A549 (cell line): ENCODE results near the gene IER2. TPM values are rescaled to one million over a fixed set of nuclear protein-coding genes. Genes with fewer than 3 reads are reported as not detected.
"Not testable (repeated sequence)": the region's sequence is repeated elsewhere in the genome, so short reads cannot be mapped to it uniquely, and the experiment has no call there.

Experiments
- ATAC-seq, 2 experiments: fragments of 200-7000 bp in 1 of 2; fragments of >200 bp in 1 of 2; cut with Nextera tagmentation in 1 of 2; cut with Tn5 transposase in 1 of 2; 3 replicates each; pipeline versions ENCODE4 v1.8.0 to v1.9.1; 2018 to 2020; ENCODE audit warnings: mild to moderate bottlenecking in 1 of 2, moderate library complexity in 1 of 2
- CTCF ChIA-PET: fragments of 300-600 bp; sonication (Branson Sonifier 250); formaldehyde crosslinking; extraction: SDS; loops from one replicate; lab custom pipeline; 2021; ENCODE audit warnings: antibody characterized with exemption, inconsistent platforms; lab: Yijun Ruan, JAX
- POLR2A ChIA-PET: fragments of 350-600 bp; formaldehyde crosslinking; extraction: SDS; loops from one replicate; lab custom pipeline; 2021; ENCODE audit warnings: antibody characterized with exemption, inconsistent platforms; lab: Yijun Ruan, JAX
- DNase-seq, 2 experiments: peaks; one replicate each; pipeline versions ENCODE4 v3.0.0 to v3.0.0-alpha.2; 2011 to 2016; ENCODE audit warnings: low read depth in 1 of 2, low spot score in 1 of 2
- FAIRE-seq: peaks from 2 replicates; lab custom pipeline; 2011; peaks lifted over from hg19 to GRCh38; lab: Jason Lieb, UNC
- H3K27ac ChIP-seq, 2 experiments: fragments of >200 bp; sonication (Bioruptor Twin); formaldehyde crosslinking; 3 replicates each; pipeline ENCODE4 v1.5.1; 2016 to 2017
- H3K4me1 ChIP-seq: fragments of >200 bp; sonication (Bioruptor Twin); formaldehyde crosslinking; 3 replicates; pipeline ENCODE4 v1.6.1; 2016
- H3K4me2 ChIP-seq: fragments of >200 bp; sonication (Bioruptor Twin); formaldehyde crosslinking; 3 replicates; pipeline ENCODE4 v1.6.1; 2016
- H3K4me3 ChIP-seq: fragments of >200 bp; sonication (Bioruptor Twin); formaldehyde crosslinking; 3 replicates; pipeline ENCODE4 v1.5.1; 2016
- H3K9me3 ChIP-seq: fragments of >200 bp; sonication (Bioruptor Twin); formaldehyde crosslinking; 3 replicates; pipeline ENCODE4 v1.6.1; 2016
- BCL3 ChIP-seq: fragments of >200 bp; sonication (Bioruptor Twin); formaldehyde crosslinking; IDR thresholded peaks from 3 replicates; pipeline ENCODE4 v1.6.1; 2016
- CHD2 ChIP-seq: fragments of 150-350 bp; IDR thresholded peaks from 2 replicates; pipeline ENCODE4 v1.6.1; 2014; ENCODE audit warnings: low read length; ENCODE audit not compliant: partially characterized antibody
- HDAC2 ChIP-seq: fragments of 200-600 bp; sonication (generic); IDR thresholded peaks from 2 replicates; pipeline ENCODE4 v1.6.1; 2016
- HES2 ChIP-seq: fragments of >200 bp; sonication (Bioruptor Twin); formaldehyde crosslinking; IDR thresholded peaks from 2 replicates; pipeline ENCODE4 v1.6.1; 2016
- HMGXB4 ChIP-seq: fragments of 250-450 bp; sonication (Bioruptor Pico); IDR thresholded peaks from 2 replicates; pipeline ENCODE4 v1.5.0; 2021; ENCODE audit warnings: mild to moderate bottlenecking, moderate library complexity, borderline replicate concordance
- MYC ChIP-seq: IDR thresholded peaks from 2 replicates; pipeline ENCODE4 v1.6.1; 2012; ENCODE audit warnings: mild to moderate bottlenecking, inconsistent platforms, low read length, improper control_type of control experiment, borderline replicate concordance
- NFE2L2 ChIP-seq: fragments of 150-350 bp; conservative IDR thresholded peaks from 2 replicates; pipeline ENCODE4 v1.6.1; 2014; ENCODE audit warnings: low read length
- NR3C1 ChIP-seq: fragments of >200 bp; sonication (Bioruptor Twin); formaldehyde crosslinking; IDR thresholded peaks from 3 replicates; pipeline ENCODE4 v1.6.1; 2017
- PBX3 ChIP-seq: IDR thresholded peaks from 2 replicates; pipeline ENCODE4 v1.6.1; 2012
- POLR2A ChIP-seq: IDR thresholded peaks from 2 replicates; pipeline ENCODE4 v1.6.1; 2012; ENCODE audit warnings: mild to moderate bottlenecking, low read length
- RAD21 ChIP-seq, 2 experiments: fragments of >200 bp in 1 of 2; sonication (Bioruptor Twin) in 1 of 2; formaldehyde crosslinking in 1 of 2; IDR thresholded peaks in 1 of 2; conservative IDR thresholded peaks in 1 of 2; 2 replicates in 1 of 2; 3 replicates in 1 of 2; pipeline ENCODE4 v1.6.1; 2012 to 2018; ENCODE audit warnings: inconsistent platforms in 1 of 2
- USF2 ChIP-seq: fragments of 450-650 bp; IDR thresholded peaks from 2 replicates; pipeline ENCODE4 v1.6.1; 2014; ENCODE audit warnings: antibody characterized with exemption
- ZNF302 ChIP-seq: fragments of 250-450 bp; sonication (Bioruptor Pico); IDR thresholded peaks from 2 replicates; pipeline ENCODE4 v1.9.0; 2021; ENCODE audit warnings: inconsistent platforms, mild to moderate bottlenecking, moderate library complexity
- WGBS: methylation state at CpG from one replicate; pipeline ENCODE4 v1.1.6; 2017; ENCODE audit errors: missing lambda C conversion rate; 5-methylcytosine and 5-hydroxymethylcytosine counted together
- polyA plus RNA-seq, 4 experiments: library from polyadenylated mRNA; depleted of rRNA in 3 of 4; stranded (reverse); fragments of >200 nt; fragmentation: RNase III in 1 of 4; extraction: RNeasy Plus Mini Kit Qiagen cat#74134 plus additional on column Dnase treatment in 1 of 4; gene quantifications; 2 replicates in 3 of 4; 3 replicates in 1 of 4; pipeline ENCODE4 v1.2.3, GENCODE V29; 2011 to 2017

IER2 gene
- polyA plus RNA-seq, 2 of the 4 experiments (the other 2 are of a cell fraction): 39.9 to 75.7 TPM

- Histone ChIP-seq H3K27ac (no peak overlapping the region), H3K4me3 (no peak overlapping the region), H3K9me3 (no peaks in the 10 kb centered on the region), H3K4me1 (0 out of 3 replicates have a peak, but pooled peaks cover 5% of the 10 kb centered on the region), H3K4me2 (no peak overlapping the region)
- no peak for TF ChIP-seq BCL3
- no peak for TF ChIP-seq PBX3
- TF ChIP-seq HDAC2: no peak
- TF ChIP-seq CHD2: no peak
- TF ChIP-seq HMGXB4 (CRISPR knock-in tag): no peak
- no peak for TF ChIP-seq NR3C1
- TF ChIP-seq HES2: no peak
- no peak for TF ChIP-seq USF2
- TF ChIP-seq NFE2L2: no peak
- no peak for TF ChIP-seq MYC
- TF ChIP-seq RAD21 (conservative IDR thresholded peaks at IDR 0.05 in 1 of 2, IDR thresholded peaks at IDR 0.05 in 1 of 2): no peak
- TF ChIP-seq ZNF302: no peak
- TF ChIP-seq POLR2A: no peak
- 92% methylated on average over 16 of the region's 18 CpGs for WGBS
- ChIA-PET CTCF (interaction anchor here (0.6 to 1.7 kb wide), 2 partner anchors 15 to 898 kb away, joined by 4 to 5 read pairs; no protein-coding TSS in a partner anchor), POLR2A (no interaction called here)
- FAIRE-seq (no peak), DNase-seq (no peak), ATAC-seq (no peak)
Observed at GRCh38 chr19:13198634-13199033, 48.4 kb downstream of the IER2 start.

- CTCF ChIA-PET: interaction anchor here (1.2 kb wide), 1 partner anchor 10 kb away, joined by 6 read pairs; no protein-coding TSS in a partner anchor
Observed at GRCh38 chr19:13202112-13202511, 51.9 kb downstream of the IER2 start.

More at GRCh38 chr19:13202112-13202511, 51.9 kb downstream of the IER2 start:
- ATAC-seq, POLR2A ChIA-PET, FAIRE-seq, H3K4me2 ChIP-seq, DNase-seq, H3K4me3 ChIP-seq, H3K9me3 ChIP-seq, H3K4me1 ChIP-seq, H3K27ac ChIP-seq: not testable (repeated sequence)
- 95% methylated on average over 7 of the region's 7 CpGs for WGBS

Other genes starting within 250 kb of the IER2 start
- gene SYCE2, start 231.1 kb upstream of the IER2 start, polyA plus RNA-seq (2011; rRNA removed): 0.13 and 0.41 TPM in 2 replicates
- gene SYCE2, start 231.1 kb upstream of the IER2 start, polyA plus RNA-seq (2017; fragmentation: RNase III; extraction: RNeasy Plus Mini Kit Qiagen cat#74134 plus additional on column Dnase treatment): 0.25 to 0.40 TPM (median 0.39 TPM) in 3 replicates
- 18.1 and 20.1 TPM in 2 replicates for gene FARSA, start 216.7 kb upstream of the IER2 start, polyA plus RNA-seq (2011; rRNA removed)
- 57.4 to 62.2 TPM (median 58.7 TPM) in 3 replicates for gene FARSA, start 216.7 kb upstream of the IER2 start, polyA plus RNA-seq (2017; fragmentation: RNase III; extraction: RNeasy Plus Mini Kit Qiagen cat#74134 plus additional on column Dnase treatment)
- 356 and 419 TPM in 2 replicates for gene CALR, start 211.8 kb upstream of the IER2 start, polyA plus RNA-seq (2011; rRNA removed)
- gene CALR, start 211.8 kb upstream of the IER2 start, polyA plus RNA-seq (2017; fragmentation: RNase III; extraction: RNeasy Plus Mini Kit Qiagen cat#74134 plus additional on column Dnase treatment): 484 to 507 TPM (median 494 TPM) in 3 replicates
- gene RAD23A, start 204.5 kb upstream of the IER2 start, polyA plus RNA-seq (2011; rRNA removed): 46.4 and 56.2 TPM in 2 replicates
- 68.6 to 71.6 TPM (median 71.1 TPM) in 3 replicates for gene RAD23A, start 204.5 kb upstream of the IER2 start, polyA plus RNA-seq (2017; fragmentation: RNase III; extraction: RNeasy Plus Mini Kit Qiagen cat#74134 plus additional on column Dnase treatment)
- gene GADD45GIP1, start 193.2 kb upstream of the IER2 start, polyA plus RNA-seq (2011; rRNA removed): 18.3 and 26.4 TPM in 2 replicates
- 30.7 to 31.9 TPM (median 31.1 TPM) in 3 replicates for gene GADD45GIP1, start 193.2 kb upstream of the IER2 start, polyA plus RNA-seq (2017; fragmentation: RNase III; extraction: RNeasy Plus Mini Kit Qiagen cat#74134 plus additional on column Dnase treatment)
- gene DAND5, start 180.8 kb upstream of the IER2 start, polyA plus RNA-seq (2011; rRNA removed): 0.12 and 0.16 TPM in 2 replicates
- 0.12 to 0.21 TPM (median 0.14 TPM) in 3 replicates for gene DAND5, start 180.8 kb upstream of the IER2 start, polyA plus RNA-seq (2017; fragmentation: RNase III; extraction: RNeasy Plus Mini Kit Qiagen cat#74134 plus additional on column Dnase treatment)
- gene NFIX, start 154.9 kb upstream of the IER2 start, polyA plus RNA-seq (2011; rRNA removed): 0.52 and 1.0 TPM in 2 replicates
- gene NFIX, start 154.9 kb upstream of the IER2 start, polyA plus RNA-seq (2017; fragmentation: RNase III; extraction: RNeasy Plus Mini Kit Qiagen cat#74134 plus additional on column Dnase treatment): 3.0 to 4.5 TPM (median 3.0 TPM) in 3 replicates
- gene LYL1, start 47.6 kb upstream of the IER2 start, polyA plus RNA-seq (2011; rRNA removed): 0.08 and 0.26 TPM in 2 replicates
- 0.30 to 0.82 TPM (median 0.39 TPM) in 3 replicates for gene LYL1, start 47.6 kb upstream of the IER2 start, polyA plus RNA-seq (2017; fragmentation: RNase III; extraction: RNeasy Plus Mini Kit Qiagen cat#74134 plus additional on column Dnase treatment)
- 16.3 and 18.2 TPM in 2 replicates for gene TRMT1, start 33.7 kb upstream of the IER2 start, polyA plus RNA-seq (2011; rRNA removed)
- 29.8 to 40.2 TPM (median 35.2 TPM) in 3 replicates for gene TRMT1, start 33.7 kb upstream of the IER2 start, polyA plus RNA-seq (2017; fragmentation: RNase III; extraction: RNeasy Plus Mini Kit Qiagen cat#74134 plus additional on column Dnase treatment)
- gene NACC1, start 32.1 kb upstream of the IER2 start, polyA plus RNA-seq (2011; rRNA removed): 26.1 and 30.0 TPM in 2 replicates
- gene NACC1, start 32.1 kb upstream of the IER2 start, polyA plus RNA-seq (2017; fragmentation: RNase III; extraction: RNeasy Plus Mini Kit Qiagen cat#74134 plus additional on column Dnase treatment): 32.4 to 39.8 TPM (median 37.9 TPM) in 3 replicates
- gene STX10, start within 50 bp of the IER2 start, polyA plus RNA-seq (2011; rRNA removed): 39.1 and 41.5 TPM in 2 replicates
- gene STX10, start within 50 bp of the IER2 start, polyA plus RNA-seq (2017; fragmentation: RNase III; extraction: RNeasy Plus Mini Kit Qiagen cat#74134 plus additional on column Dnase treatment): 56.1 to 63.6 TPM (median 61.2 TPM) in 3 replicates